GM12892 (cell line): Measurements from ENCODE around the gene C14orf93.

Source experiments
- POLR2A ChIP-seq: IDR thresholded peaks from 2 replicates; pipeline ENCODE4 v1.6.1; 2011; ENCODE audit warnings: low read depth, low read length, control low read depth
- TAF1 ChIP-seq: IDR thresholded peaks from 2 replicates; pipeline ENCODE4 v1.6.1; 2011; ENCODE audit warnings: low read depth, mild to moderate bottlenecking, control low read depth, low read length, borderline replicate concordance

DNA sequence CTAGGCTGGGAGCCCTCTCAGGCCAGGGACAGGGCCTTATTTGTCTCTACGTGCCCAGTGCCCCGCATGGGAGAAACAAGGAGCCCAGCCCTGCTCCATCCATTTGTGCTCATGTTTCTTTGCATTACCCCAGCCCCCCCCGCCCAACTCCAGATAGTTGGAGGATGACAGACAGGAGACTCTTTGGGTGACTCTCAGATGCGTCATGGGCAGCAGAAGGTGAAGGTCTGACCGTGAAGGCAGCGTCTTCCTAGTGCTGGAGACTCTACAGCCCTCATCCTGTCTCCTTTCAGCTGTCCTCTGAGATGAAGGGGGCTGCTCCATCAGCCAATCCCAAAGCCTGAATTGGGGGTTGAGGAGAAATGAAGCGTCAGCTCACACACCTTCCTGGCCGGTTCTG, 31.8 kb upstream of the C14orf93 start:
- TF ChIP-seq TAF1: no peak
- no peak for TF ChIP-seq POLR2A
